Urothelium cell line (cell line): ENCODE data around the gene ANKRD11.
"Not testable (repeated sequence)": the region's sequence is repeated elsewhere in the genome, so short reads cannot be mapped to it uniquely, and the experiment has no call there.

Source experiments
- DNase-seq: peaks from one replicate; pipeline ENCODE4 v3.0.0; 2011; ENCODE audit warnings: low spot score, mixed read lengths
- FAIRE-seq: peaks from 2 replicates; lab custom pipeline; 2011; peaks lifted over from hg19 to GRCh38; lab: Jason Lieb, UNC

Gene ANKRD11

GRCh38 chr16:89454378-89455125, 35.8 kb downstream of the ANKRD11 start:
- DNase-seq, FAIRE-seq: not testable (repeated sequence)

GRCh38 chr16:89453501-89454321, 36.6 kb downstream of the ANKRD11 start:
- no peak for FAIRE-seq
- no peak for DNase-seq

- no peak for DNase-seq
- FAIRE-seq, result no peak
Observed at GRCh38 chr16:89452925-89453324, 37.4 kb downstream of the ANKRD11 start.

GRCh38 chr16:89452241-89452640, 38.1 kb downstream of the ANKRD11 start:
- FAIRE-seq (no peak), DNase-seq (no peak)

GRCh38 chr16:89450537-89450936, 39.8 kb downstream of the ANKRD11 start:
- DNase-seq, result no peak
- no peak for FAIRE-seq

- DNase-seq (no peak), FAIRE-seq (no peak)
Observed at GRCh38 chr16:89449726-89450335, 40.5 kb downstream of the ANKRD11 start.

- DNase-seq, result no peak
Observed at GRCh38 chr16:89448656-89449055, 41.7 kb downstream of the ANKRD11 start.

GRCh38 chr16:89446975-89447293, 43.4 kb downstream of the ANKRD11 start:
- FAIRE-seq (no peak), DNase-seq (no peak)

More at GRCh38 chr16:89448656-89449055, 41.7 kb downstream of the ANKRD11 start:
- FAIRE-seq, result no peak

GRCh38 chr16:89446136-89446974, 44.0 kb downstream of the ANKRD11 start:
- FAIRE-seq (no peak), DNase-seq (no peak)

GRCh38 chr16:89445166-89445565, 45.2 kb downstream of the ANKRD11 start:
- DNase-seq (no peak), FAIRE-seq (no peak)

- no peak for FAIRE-seq
- DNase-seq, result no peak
Observed at GRCh38 chr16:89444728-89445127, 45.6 kb downstream of the ANKRD11 start.

- DNase-seq (no peak), FAIRE-seq (no peak)
Observed at GRCh38 chr16:89444151-89444723, 46.1 kb downstream of the ANKRD11 start.

- FAIRE-seq, result no peak
- no peak for DNase-seq
Observed at GRCh38 chr16:89443727-89444084, 46.7 kb downstream of the ANKRD11 start.

- DNase-seq, result peak; percentile 21
Observed at GRCh38 chr16:89442990-89443726, 47.2 kb downstream of the ANKRD11 start.

GRCh38 chr16:89442588-89442987, 47.8 kb downstream of the ANKRD11 start:
- no peak for DNase-seq
- FAIRE-seq, result no peak

More at GRCh38 chr16:89442990-89443726, 47.2 kb downstream of the ANKRD11 start:
- FAIRE-seq, result no peak

GRCh38 chr16:89439659-89440058, 50.7 kb downstream of the ANKRD11 start:
- no peak for DNase-seq
- no peak for FAIRE-seq

- DNase-seq, result no peak
- FAIRE-seq, result no peak
Observed at GRCh38 chr16:89437991-89438390, 52.4 kb downstream of the ANKRD11 start.

GRCh38 chr16:89437251-89437987, 52.9 kb downstream of the ANKRD11 start:
- no peak for DNase-seq
- no peak for FAIRE-seq

GRCh38 chr16:89436366-89436765, 54.0 kb downstream of the ANKRD11 start:
- FAIRE-seq, result no peak
- no peak for DNase-seq
